Measurements from ENCODE around the gene VPS33B.

The VPS33B gene

GRCh38 chr15:91032919-91033803 is 10.8 kb upstream of the VPS33B start:
- TF ChIP-seq, protein P1, sequence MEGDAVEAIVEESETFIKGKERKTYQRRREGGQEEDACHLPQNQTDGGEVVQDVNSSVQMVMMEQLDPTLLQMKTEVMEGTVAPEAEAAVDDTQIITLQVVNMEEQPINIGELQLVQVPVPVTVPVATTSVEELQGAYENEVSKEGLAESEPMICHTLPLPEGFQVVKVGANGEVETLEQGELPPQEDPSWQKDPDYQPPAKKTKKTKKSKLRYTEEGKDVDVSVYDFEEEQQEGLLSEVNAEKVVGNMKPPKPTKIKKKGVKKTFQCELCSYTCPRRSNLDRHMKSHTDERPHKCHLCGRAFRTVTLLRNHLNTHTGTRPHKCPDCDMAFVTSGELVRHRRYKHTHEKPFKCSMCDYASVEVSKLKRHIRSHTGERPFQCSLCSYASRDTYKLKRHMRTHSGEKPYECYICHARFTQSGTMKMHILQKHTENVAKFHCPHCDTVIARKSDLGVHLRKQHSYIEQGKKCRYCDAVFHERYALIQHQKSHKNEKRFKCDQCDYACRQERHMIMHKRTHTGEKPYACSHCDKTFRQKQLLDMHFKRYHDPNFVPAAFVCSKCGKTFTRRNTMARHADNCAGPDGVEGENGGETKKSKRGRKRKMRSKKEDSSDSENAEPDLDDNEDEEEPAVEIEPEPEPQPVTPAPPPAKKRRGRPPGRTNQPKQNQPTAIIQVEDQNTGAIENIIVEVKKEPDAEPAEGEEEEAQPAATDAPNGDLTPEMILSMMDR (IDR thresholded peaks at IDR 0.05; ENCODE audit: insufficient read depth, low read depth, low read length, missing control alignments), result peak; percentile 79
- no peak overlapping the region for H3K4me3 ChIP-seq (ENCODE audit: low read depth, low read length)
- DNase-seq (ENCODE audit: low read depth), result peak; percentile 66

DNA sequence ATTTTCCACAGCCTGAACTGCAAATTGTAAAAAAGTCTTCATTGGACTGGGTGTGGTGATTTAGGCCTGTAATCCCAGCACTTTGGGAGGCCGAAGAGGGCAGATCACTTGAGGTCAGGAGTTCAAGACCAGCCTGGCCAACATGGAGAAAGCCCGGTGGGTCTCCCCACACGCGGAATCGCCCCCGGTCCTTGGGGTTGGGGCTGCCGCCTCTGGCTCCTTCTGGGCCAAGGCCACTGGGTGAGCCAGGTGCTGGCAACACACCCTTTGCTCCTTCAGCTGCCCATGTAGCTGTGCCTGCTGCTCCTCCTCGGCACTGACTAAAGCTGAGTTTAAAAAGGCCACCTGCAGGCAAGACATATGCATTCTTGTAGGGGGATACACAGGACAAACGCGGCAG is 9.4 kb upstream of the VPS33B start:
- TF ChIP-seq, protein P1 (IDR thresholded peaks at IDR 0.05; ENCODE audit: insufficient read depth, low read depth, low read length, missing control alignments), result no peak
- H3K4me3 ChIP-seq (ENCODE audit: low read depth, low read length), result no peak overlapping the region
- no peak for DNase-seq (ENCODE audit: low read depth)

GRCh38 chr15:91027677-91028076 is 5.3 kb upstream of the VPS33B start:
- DNase-seq (ENCODE audit: low read depth), result no peak
- TF ChIP-seq, protein P1 (IDR thresholded peaks at IDR 0.05; ENCODE audit: insufficient read depth, low read depth, low read length, missing control alignments), result no peak

DNA sequence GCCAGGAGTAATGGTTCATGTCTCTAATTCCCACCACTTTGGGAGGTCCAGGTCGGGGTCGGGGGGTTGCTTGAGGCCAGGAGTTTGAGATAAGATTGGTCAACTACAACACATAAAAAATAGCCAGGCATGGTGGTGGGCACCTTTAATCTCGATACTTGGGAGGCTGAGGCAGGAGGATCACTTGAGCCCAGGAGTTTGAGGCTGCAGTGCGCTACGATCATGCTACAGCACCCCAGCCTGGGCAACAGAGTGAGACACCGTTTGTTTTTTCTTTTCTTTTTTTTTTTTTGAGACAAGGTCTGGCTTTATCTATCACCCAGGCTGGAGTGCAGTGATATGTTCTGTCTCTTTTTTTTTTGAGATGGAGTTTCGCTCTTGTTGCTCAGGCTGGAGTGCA is 1.3 kb upstream of the VPS33B start:
- no peak for DNase-seq (ENCODE audit: low read depth)
- H3K4me3 ChIP-seq (ENCODE audit: low read depth, low read length), result no peak overlapping the region
- TF ChIP-seq, protein P1 (IDR thresholded peaks at IDR 0.05; ENCODE audit: insufficient read depth, low read depth, low read length, missing control alignments), result no peak

More at GRCh38 chr15:91027677-91028076, 5.3 kb upstream of the VPS33B start:
- H3K4me3 ChIP-seq (ENCODE audit: low read depth, low read length), result no peak overlapping the region

DNA sequence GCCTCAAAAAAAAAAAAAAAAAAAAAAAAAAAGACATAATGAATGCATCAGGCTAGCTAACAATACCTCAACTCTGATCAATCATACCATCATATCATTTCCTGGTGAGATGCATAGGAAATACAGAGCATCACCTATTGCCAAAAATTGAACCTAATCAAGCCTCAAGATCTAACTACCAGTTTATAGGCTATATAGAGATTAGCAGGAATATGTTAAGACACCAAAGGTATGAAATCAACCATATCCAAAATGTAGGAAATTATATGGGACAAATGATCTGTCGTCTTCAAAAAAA is 387 bp upstream of the VPS33B start:
- H3K4me3 ChIP-seq (ENCODE audit: low read depth, low read length), result peak overlapping the region; percentile 78
- DNase-seq (ENCODE audit: low read depth), result no peak
- TF ChIP-seq, protein P1 (IDR thresholded peaks at IDR 0.05; ENCODE audit: insufficient read depth, low read depth, low read length, missing control alignments), result no peak

- TF ChIP-seq, protein P1 (IDR thresholded peaks at IDR 0.05; ENCODE audit: insufficient read depth, low read depth, low read length, missing control alignments), result no peak
- DNase-seq (ENCODE audit: low read depth), result no peak
- H3K4me3 ChIP-seq (ENCODE audit: low read depth, low read length), result peak overlapping the region; percentile 78
These were observed 799 bp downstream of the VPS33B start for GRCh38 chr15:91021516-91022074.

Measured in GM12865 (cell line).